B cell (primary cell): Measurements from ENCODE around the gene RPTOR. TPM values are rescaled to one million over a fixed set of nuclear protein-coding genes. Genes with fewer than 3 reads are reported as not detected.
A peak's percentile ranks its signal among the peaks of the same experiment; 100 is the strongest.

Experiments used
- ATAC-seq: fragments of 200-7000 bp; cut with Tn5 transposase; one replicate; pipeline ENCODE4 v1.10.0; 2021; ENCODE audit warnings: low read depth, mild to moderate bottlenecking, moderate number of reproducible peaks, moderate library complexity
- CTCF ChIA-PET: fragments of 350-600 bp; sonication (Branson Sonifier 250); formaldehyde crosslinking; loops from one replicate; lab custom pipeline; 2021; ENCODE audit warnings: antibody characterized with exemption, inconsistent platforms; lab: Charles Lee
- POLR2A ChIA-PET: fragments of 350-600 bp; sonication (Branson Sonifier 250); formaldehyde crosslinking; loops from one replicate; lab custom pipeline; 2021; ENCODE audit warnings: antibody characterized with exemption; lab: Charles Lee
- DNase-seq: peaks from one replicate; pipeline ENCODE4 v3.0.0; 2013
- H2AFZ ChIP-seq: 2 replicates; pipeline ENCODE4 v1.6.1; 2012; ENCODE audit warnings: mild to moderate bottlenecking, low read depth, low read length; ENCODE audit not compliant: insufficient read depth, poor library complexity, severe bottlenecking
- H3K27ac ChIP-seq, 2 donors: 1 replicate in 1 of 2; 2 replicates in 1 of 2; pipeline ENCODE4 v1.5.1; 2012 to 2013; ENCODE audit warnings: low read length in 2 of 2, mild to moderate bottlenecking in 2 of 2, moderate library complexity in 1 of 2
- H3K27me3 ChIP-seq, 4 experiments: fragments of 200-600 bp in 1 of 4; sonication (generic) in 1 of 4; replicated peaks in 1 of 4; 1 replicate in 2 of 4; 2 replicates in 2 of 4; pipeline versions ENCODE4 v1.6.1 to v1.7.0; 2013 to 2016; ENCODE audit warnings: low read length in 3 of 4, mild to moderate bottlenecking in 2 of 4, mixed read lengths in 1 of 4, moderate library complexity in 1 of 4; ENCODE audit not compliant: insufficient read depth in 4 of 4, control insufficient read depth in 3 of 4; ENCODE audit errors: control extremely low read depth in 1 of 4
- H3K36me3 ChIP-seq, 2 experiments: replicated peaks in 1 of 2; 1 replicate in 1 of 2; 2 replicates in 1 of 2; pipeline versions ENCODE4 v1.6.1 to v1.7.1; 2013; ENCODE audit warnings: low read length in 1 of 2; ENCODE audit not compliant: insufficient read depth in 2 of 2, control insufficient read depth in 1 of 2; ENCODE audit errors: control extremely low read depth in 1 of 2, extremely low read depth in 1 of 2
- H3K4me1 ChIP-seq, 2 donors: fragments of 200-600 bp in 1 of 2; sonication (generic) in 1 of 2; 1 replicate in 1 of 2; 2 replicates in 1 of 2; pipeline versions ENCODE4 v1.5.1 to v1.6.1; 2013 to 2017; ENCODE audit warnings: low read length in 2 of 2; ENCODE audit not compliant: control insufficient read depth in 2 of 2, insufficient read depth in 2 of 2
- H3K4me2 ChIP-seq: replicated peaks from 2 replicates; pipeline ENCODE3; 2012; ENCODE audit warnings: mild to moderate bottlenecking, low read depth, low read length; ENCODE audit not compliant: poor library complexity, severe bottlenecking
- H3K4me3 ChIP-seq, 5 experiments: fragments of 200-600 bp in 1 of 5; sonication (generic) in 1 of 5; 1 replicate in 3 of 5; 2 replicates in 2 of 5; pipeline versions ENCODE4 v1.5.1 to v1.7.0; 2011 to 2016; ENCODE audit warnings: low read length in 4 of 5, mild to moderate bottlenecking in 4 of 5, low read depth in 2 of 5, control low read depth in 1 of 5, moderate library complexity in 1 of 5; ENCODE audit not compliant: insufficient read depth in 1 of 5; ENCODE audit errors: control extremely low read depth in 1 of 5, extremely low read depth in 1 of 5
- H3K79me2 ChIP-seq: fragments of 200-600 bp; sonication (generic); one replicate; pipeline ENCODE4 v1.6.0; 2016; ENCODE audit warnings: low read length; ENCODE audit not compliant: control insufficient read depth, insufficient read depth
- H3K9ac ChIP-seq: fragments of 200-600 bp; sonication (generic); 2 replicates; pipeline ENCODE4 v1.6.1; 2017; ENCODE audit warnings: mild to moderate bottlenecking, low read length, moderate library complexity
- H3K9me3 ChIP-seq, 3 donors: one replicate each; pipeline versions ENCODE4 v1.6.1 to v1.7.1; 2013; ENCODE audit warnings: low read length in 2 of 3; ENCODE audit not compliant: control insufficient read depth in 2 of 3, insufficient read depth in 1 of 3; ENCODE audit errors: control extremely low read depth in 1 of 3
- H4K20me1 ChIP-seq: 2 replicates; pipeline ENCODE4 v1.6.0; 2012; ENCODE audit warnings: mild to moderate bottlenecking, low read length; ENCODE audit not compliant: insufficient read depth, control insufficient read depth, poor library complexity, severe bottlenecking
- H3K27ac Mint-ChIP-seq: one replicate; pipeline ENCODE4 v1.8.0; 2021; ENCODE audit warnings: mixed read lengths
- H3K27me3 Mint-ChIP-seq: one replicate; pipeline ENCODE4 v1.8.0; 2021; ENCODE audit warnings: mixed read lengths
- H3K4me1 Mint-ChIP-seq: one replicate; pipeline ENCODE4 v1.8.0; 2021; ENCODE audit warnings: mixed read lengths
- H3K4me3 Mint-ChIP-seq: one replicate; pipeline ENCODE4 v1.8.0; 2021; ENCODE audit warnings: mixed read lengths
- H3K9me3 Mint-ChIP-seq: one replicate; pipeline ENCODE4 v1.8.0; 2022; ENCODE audit warnings: mixed read lengths; ENCODE audit not compliant: insufficient read depth
- EZH2 ChIP-seq: IDR thresholded peaks from 2 replicates; pipeline ENCODE4 v1.6.1; 2012; ENCODE audit warnings: borderline replicate concordance, low read depth, mild to moderate bottlenecking, moderate library complexity, low read length; ENCODE audit not compliant: insufficient read depth, poor library complexity, severe bottlenecking
- WGBS: methylation state at CpG from one replicate; pipeline ENCODE4 v1.1.5; 2013; ENCODE audit warnings: missing lambda C conversion rate; ENCODE audit not compliant: insufficient coverage; 5-methylcytosine and 5-hydroxymethylcytosine counted together
- intact Hi-C: fragments of 100-400 bp; cut with micrococcal nuclease; formaldehyde crosslinking; loops from one replicate; pipeline ENCODE4 v1.10.0; 2022
- polyA plus RNA-seq: library from polyadenylated mRNA; depleted of rRNA; stranded (reverse); fragments of >200 nt; gene quantifications from 2 replicates; pipeline ENCODE4 v1.2.3, GENCODE V29; 2012
- total RNA-seq, 2 donors: library from RNA; stranded (reverse); fragments of 120-200 nt in 1 of 2; gene quantifications; 1 replicate in 1 of 2; 2 replicates in 1 of 2; pipeline versions ENCODE4 v1.2.3 to v1.2.4, GENCODE V29; 2013 to 2022
- TF ChIP-seq, protein P1 (sequence below): fragments of 200-600 bp; IDR thresholded peaks from one replicate; pipeline ENCODE4 v1.8.0; 2022; ENCODE audit warnings: antibody characterized with exemption, mild to moderate bottlenecking

The RPTOR gene
- total and polyA plus RNA-seq, 2 donors (not counting 1 experiment from before 2014, with no cell fraction given): 13.4 to 58.8 TPM

DNA sequence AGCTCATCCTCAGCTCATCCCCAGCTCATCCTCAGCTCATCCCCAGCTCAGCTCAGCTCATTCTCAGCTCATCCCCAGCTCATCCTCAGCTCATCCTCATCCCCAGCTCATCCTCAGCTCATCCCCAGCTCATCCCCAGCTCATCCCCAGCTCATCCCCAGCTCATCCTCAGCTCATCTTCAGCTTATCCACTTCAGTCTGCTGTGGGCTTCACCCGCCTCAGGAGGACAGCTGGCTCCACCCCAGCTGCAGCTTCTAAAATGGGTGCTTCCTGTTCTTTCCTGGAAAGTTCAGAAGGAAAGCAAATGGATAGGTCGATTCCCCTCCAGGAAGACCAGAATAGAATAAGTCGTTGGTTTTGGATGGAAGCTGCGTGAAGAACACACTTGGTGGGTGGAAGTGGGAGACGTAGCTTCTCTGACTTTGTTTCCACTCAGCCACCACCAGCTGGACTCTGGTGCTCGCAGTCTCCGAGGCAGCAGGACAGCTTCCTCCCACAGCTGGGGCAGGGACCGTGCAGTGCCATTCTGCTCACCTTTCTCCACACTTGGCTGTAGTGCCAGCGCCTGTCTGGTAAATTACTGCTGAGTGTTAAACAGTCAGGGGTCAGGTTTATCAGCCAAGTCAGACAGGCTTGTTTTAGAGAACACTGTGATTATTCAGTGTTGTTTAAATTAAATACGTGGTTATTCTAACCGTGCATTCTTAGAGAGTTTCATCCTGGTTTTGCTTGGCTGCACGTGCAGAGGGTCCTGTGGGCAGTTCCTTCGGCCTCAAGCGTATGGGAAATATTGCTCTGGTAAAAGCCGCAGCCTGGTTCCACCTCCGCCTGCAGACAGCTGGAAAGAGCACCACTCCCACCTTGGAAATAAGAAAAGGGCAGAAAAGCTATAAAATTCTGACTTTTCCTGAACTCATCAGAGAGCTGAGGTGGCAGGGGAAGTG lies 386.0 kb downstream of the RPTOR start:
- no peak overlapping the region for H3K4me3 ChIP-seq
- intact Hi-C loops: no loop called here
- Mint-ChIP-seq H3K4me1 (peaks cover 2% of the 10 kb centered on the region), H3K27ac (no peak overlapping the region), H3K4me3 (no peak overlapping the region), H3K27me3 (no peaks in the 10 kb centered on the region), H3K9me3 (no peaks in the 10 kb centered on the region)
- H3K27ac ChIP-seq: peak overlapping the region in 1 of 2 donors; percentile 60
- no peaks in the 10 kb centered on the region for H3K27me3 ChIP-seq
- no peak for TF ChIP-seq EZH2
- TF ChIP-seq, protein P1, sequence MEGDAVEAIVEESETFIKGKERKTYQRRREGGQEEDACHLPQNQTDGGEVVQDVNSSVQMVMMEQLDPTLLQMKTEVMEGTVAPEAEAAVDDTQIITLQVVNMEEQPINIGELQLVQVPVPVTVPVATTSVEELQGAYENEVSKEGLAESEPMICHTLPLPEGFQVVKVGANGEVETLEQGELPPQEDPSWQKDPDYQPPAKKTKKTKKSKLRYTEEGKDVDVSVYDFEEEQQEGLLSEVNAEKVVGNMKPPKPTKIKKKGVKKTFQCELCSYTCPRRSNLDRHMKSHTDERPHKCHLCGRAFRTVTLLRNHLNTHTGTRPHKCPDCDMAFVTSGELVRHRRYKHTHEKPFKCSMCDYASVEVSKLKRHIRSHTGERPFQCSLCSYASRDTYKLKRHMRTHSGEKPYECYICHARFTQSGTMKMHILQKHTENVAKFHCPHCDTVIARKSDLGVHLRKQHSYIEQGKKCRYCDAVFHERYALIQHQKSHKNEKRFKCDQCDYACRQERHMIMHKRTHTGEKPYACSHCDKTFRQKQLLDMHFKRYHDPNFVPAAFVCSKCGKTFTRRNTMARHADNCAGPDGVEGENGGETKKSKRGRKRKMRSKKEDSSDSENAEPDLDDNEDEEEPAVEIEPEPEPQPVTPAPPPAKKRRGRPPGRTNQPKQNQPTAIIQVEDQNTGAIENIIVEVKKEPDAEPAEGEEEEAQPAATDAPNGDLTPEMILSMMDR: no peak
- H3K79me2 ChIP-seq: no peaks in the 10 kb centered on the region
- no peaks in the 10 kb centered on the region for H4K20me1 ChIP-seq
- ChIA-PET CTCF (interaction anchor here (0.7 to 1.5 kb wide), 6 partner anchors 8 to 503 kb away, joined by 3 to 6 read pairs (median 3); no protein-coding TSS in a partner anchor), POLR2A (no interaction called here)
- WGBS: 76% methylated on average over 12 of the region's 16 CpGs
- no peak overlapping the region for H3K9ac ChIP-seq
- DNase-seq (no peak), ATAC-seq (no peak)
- H3K9me3 ChIP-seq: no peaks in the 10 kb centered on the region
- H3K36me3 ChIP-seq: peaks cover 0 to 31% of the 10 kb centered on the region in 2 experiments
- peak overlapping the region; percentile 20 for H3K4me2 ChIP-seq
- H3K4me1 ChIP-seq: peaks cover 10 to 33% of the 10 kb centered on the region in 2 donors
- H2AFZ ChIP-seq: no peak overlapping the region
